Activated naive CD8-positive, alpha-beta T cell treated with anti-CD3 and anti-CD28 coated beads, Interleukin-2, amount 50 U/mL, for 24 hours (primary cell): ENCODE results near the gene ITK.

ENCODE experiments used
- ATAC-seq: fragments of 150-1000 bp; cut with Tn5 transposase; one replicate; pipeline ENCODE4 v1.10.0; 2021
- DNase-seq: peaks from one replicate; pipeline ENCODE4 v3.0.0; 2021
- H3K27ac Mint-ChIP-seq: one replicate; pipeline ENCODE4 v1.8.0; 2021; ENCODE audit warnings: mild to moderate bottlenecking, mixed read lengths
- H3K27me3 Mint-ChIP-seq: one replicate; pipeline ENCODE4 v1.8.0; 2021; ENCODE audit warnings: mixed read lengths
- H3K36me3 Mint-ChIP-seq: one replicate; pipeline ENCODE4 v1.8.0; 2021; ENCODE audit warnings: low read depth, mixed read lengths
- H3K4me1 Mint-ChIP-seq: one replicate; pipeline ENCODE4 v1.8.0; 2021; ENCODE audit warnings: mixed read lengths
- H3K4me3 Mint-ChIP-seq: one replicate; pipeline ENCODE4 v1.8.0; 2021; ENCODE audit warnings: mild to moderate bottlenecking, moderate library complexity, mixed read lengths
- H3K9me3 Mint-ChIP-seq: one replicate; pipeline ENCODE4 v1.8.0; 2021; ENCODE audit warnings: mixed read lengths

Gene ITK

DNA sequence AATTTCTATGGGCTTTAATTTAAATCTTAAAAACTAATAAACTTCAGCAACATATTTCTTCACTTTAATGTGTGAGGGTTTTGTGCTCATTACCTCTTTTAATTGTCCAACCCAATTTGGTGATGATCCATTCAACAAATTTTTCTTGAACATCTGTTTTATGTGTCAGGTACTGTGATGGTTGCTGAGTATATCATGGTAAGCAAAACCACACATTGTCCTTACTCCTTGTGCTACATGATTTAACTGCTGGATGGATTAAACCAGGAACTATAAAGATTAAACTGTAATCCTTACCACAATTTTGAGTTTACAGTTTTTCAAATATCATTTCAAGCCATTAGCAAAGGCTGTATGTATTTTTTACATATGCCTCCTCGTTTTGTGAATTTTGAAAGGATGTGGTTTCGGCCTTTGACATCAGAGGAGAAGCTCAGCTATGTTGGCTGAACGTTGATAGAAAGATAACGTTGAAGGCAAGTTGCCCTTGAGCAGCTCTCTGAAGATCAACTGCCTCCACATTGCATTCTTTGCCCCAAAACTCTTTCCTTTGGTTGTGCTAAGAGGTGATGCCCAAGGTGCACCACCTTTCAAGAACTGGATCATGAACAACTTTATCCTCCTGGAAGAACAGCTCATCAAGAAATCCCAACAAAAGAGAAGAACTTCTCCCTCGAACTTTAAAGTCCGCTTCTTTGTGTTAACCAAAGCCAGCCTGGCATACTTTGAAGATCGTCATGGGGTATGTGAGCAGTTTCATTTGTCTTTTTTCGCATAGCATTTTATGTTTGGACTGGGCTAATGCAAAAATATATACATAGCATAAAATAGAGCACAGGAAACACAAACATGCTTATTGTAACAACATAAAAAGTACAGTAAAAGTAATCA lies at the start of gene ITK:
Gene ITK, plus strand, starts transcription at position 467 of the 891 bp plus-strand sequence. Its CDS starts 138 bp downstream, at position 605.
- DNase-seq (peak; percentile 45), ATAC-seq (peak; percentile 58)
- H3K4me1 Mint-ChIP-seq = peaks cover 48% of the 10 kb centered on the region
- no peaks in the 10 kb centered on the region for H3K27me3 Mint-ChIP-seq
- no peaks in the 10 kb centered on the region for H3K9me3 Mint-ChIP-seq
- peaks cover 52% of the 10 kb centered on the region for H3K36me3 Mint-ChIP-seq
- peak within 1 kb of the TSS; percentile 89 for H3K4me3 Mint-ChIP-seq
- H3K27ac Mint-ChIP-seq = peak within 1 kb of the TSS; percentile 94

DNA sequence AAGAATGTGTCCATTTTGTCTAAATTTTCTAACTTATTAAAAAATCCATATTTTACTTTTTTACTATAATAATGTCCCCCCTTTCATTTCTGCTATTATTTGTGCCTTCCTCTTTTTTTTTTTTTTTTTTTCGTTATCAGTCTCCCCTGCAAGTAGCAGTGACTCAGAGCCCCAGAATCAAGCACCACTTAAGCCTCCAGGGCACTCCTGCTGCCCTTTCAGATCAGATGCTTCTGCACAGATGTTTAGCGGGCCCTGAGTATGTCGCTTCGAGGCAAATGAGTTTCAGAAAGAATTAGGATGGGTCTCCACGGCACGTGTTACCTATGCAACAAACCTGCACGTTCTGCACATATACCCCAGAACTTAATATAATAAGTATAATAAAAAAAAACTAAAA lies 49.7 kb upstream of the ITK start:
- H3K27ac Mint-ChIP-seq = no peak overlapping the region

DNA sequence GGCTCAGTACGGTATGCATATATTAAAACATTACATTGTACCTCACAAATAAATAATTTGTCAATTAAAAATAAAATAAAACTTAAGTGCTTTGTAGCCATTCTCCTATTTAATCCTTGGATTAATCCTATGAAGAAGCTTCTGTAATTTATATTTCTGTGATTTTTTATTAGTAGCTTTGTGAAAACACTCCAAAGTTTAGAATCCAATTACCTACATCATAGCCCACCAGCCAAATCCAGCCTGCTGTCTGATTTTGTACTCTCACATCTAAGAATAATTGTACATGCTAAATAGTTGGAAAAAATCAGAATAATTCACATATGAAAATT lies 48.4 kb upstream of the ITK start:
- Mint-ChIP-seq H3K27me3 (no peaks in the 10 kb centered on the region), H3K36me3 (peaks cover 9% of the 10 kb centered on the region), H3K4me1 (peaks cover 31% of the 10 kb centered on the region), H3K4me3 (no peak overlapping the region), H3K27ac (no peak overlapping the region), H3K9me3 (no peaks in the 10 kb centered on the region)
- DNase-seq (no peak), ATAC-seq (no peak)

More for the DNA sequence above, 49.7 kb upstream of the ITK start:
- H3K9me3 Mint-ChIP-seq = no peaks in the 10 kb centered on the region
- no peak overlapping the region for H3K4me3 Mint-ChIP-seq
- peaks cover 5% of the 10 kb centered on the region for H3K36me3 Mint-ChIP-seq
- H3K4me1 Mint-ChIP-seq = peaks cover 27% of the 10 kb centered on the region
- DNase-seq = no peak
- peak; percentile 34 for ATAC-seq
- H3K27me3 Mint-ChIP-seq = no peaks in the 10 kb centered on the region

DNA sequence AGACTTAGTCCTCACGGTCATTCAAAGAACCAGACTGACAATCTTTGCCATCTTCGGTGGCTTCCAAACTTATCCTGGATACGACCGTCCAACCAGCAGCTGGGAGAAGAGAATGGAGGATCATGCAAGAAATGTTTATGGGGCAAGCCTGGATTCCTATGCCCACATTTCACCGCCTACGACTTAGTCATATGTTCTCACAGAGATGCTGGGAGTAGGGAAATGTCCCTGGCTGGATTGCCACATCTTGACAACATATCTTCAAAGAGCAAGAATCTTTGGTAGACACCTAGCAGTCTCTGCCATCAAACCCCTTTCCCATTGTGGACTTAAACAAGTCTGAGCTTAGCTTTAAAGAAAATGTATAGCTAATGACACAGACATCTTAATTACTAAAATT lies 42.9 kb upstream of the ITK start:
- DNase-seq (no peak), ATAC-seq (no peak)
- H3K27me3 Mint-ChIP-seq = no peaks in the 10 kb centered on the region
- no peak overlapping the region for H3K4me3 Mint-ChIP-seq
- peaks cover 3% of the 10 kb centered on the region for H3K9me3 Mint-ChIP-seq
- H3K27ac Mint-ChIP-seq = no peak overlapping the region
- H3K4me1 Mint-ChIP-seq = peaks cover 60% of the 10 kb centered on the region
- H3K36me3 Mint-ChIP-seq = peaks cover 54% of the 10 kb centered on the region

DNA sequence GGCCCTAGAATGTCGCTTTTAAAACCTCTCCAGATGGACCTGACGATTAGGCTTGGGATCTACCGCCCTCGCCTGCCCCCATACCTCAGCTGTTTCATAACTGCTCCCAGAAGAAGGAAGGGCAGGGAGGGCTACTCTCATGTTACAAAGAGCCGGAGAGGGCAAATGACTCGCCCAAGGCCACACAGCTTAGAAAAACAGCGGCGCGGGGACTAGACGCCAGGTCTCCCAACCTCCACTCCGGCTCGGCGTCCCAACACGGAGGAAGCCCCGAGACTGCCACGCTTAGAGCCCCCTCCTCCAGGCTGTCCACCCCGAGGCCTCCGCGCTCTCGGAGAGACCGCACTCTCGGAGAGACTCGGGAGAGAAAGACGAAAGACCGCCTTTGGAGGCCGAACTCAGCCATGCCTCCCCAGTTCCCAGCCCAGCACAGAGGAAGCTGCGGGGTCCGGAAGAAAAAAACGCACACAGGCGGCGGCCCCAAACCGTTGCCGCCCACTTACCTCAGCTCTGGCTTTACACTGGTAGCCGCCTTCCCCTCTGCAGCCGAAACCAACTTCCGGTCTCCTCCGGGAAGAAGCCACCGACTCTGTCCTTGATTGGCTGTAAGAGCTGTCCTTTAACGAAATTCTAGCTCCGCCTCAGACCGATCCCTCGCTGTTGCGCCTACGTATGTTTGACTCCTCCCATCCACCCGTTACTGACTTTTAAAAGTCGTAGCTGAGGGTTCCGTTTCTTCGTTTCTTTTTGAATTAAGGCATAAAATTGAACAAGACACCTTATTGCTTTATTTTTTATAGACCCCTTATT lies 38.1 kb upstream of the ITK start, which contains the start of gene MED7:
Gene MED7, minus strand, starts transcription at position 549 of the 810 bp plus-strand sequence. CDS start 3,434 bp downstream, outside the sequence.
- H3K9me3 Mint-ChIP-seq = peaks cover 3% of the 10 kb centered on the region
- H3K4me3 Mint-ChIP-seq = peak within 1 kb of the TSS; percentile 90
- peak; percentile 100 for ATAC-seq
- H3K27me3 Mint-ChIP-seq = no peaks in the 10 kb centered on the region
- DNase-seq = peak; percentile 88
- H3K36me3 Mint-ChIP-seq = peaks cover 43% of the 10 kb centered on the region
- peaks cover 58% of the 10 kb centered on the region for H3K4me1 Mint-ChIP-seq
- peak within 1 kb of the TSS; percentile 93 for H3K27ac Mint-ChIP-seq

DNA sequence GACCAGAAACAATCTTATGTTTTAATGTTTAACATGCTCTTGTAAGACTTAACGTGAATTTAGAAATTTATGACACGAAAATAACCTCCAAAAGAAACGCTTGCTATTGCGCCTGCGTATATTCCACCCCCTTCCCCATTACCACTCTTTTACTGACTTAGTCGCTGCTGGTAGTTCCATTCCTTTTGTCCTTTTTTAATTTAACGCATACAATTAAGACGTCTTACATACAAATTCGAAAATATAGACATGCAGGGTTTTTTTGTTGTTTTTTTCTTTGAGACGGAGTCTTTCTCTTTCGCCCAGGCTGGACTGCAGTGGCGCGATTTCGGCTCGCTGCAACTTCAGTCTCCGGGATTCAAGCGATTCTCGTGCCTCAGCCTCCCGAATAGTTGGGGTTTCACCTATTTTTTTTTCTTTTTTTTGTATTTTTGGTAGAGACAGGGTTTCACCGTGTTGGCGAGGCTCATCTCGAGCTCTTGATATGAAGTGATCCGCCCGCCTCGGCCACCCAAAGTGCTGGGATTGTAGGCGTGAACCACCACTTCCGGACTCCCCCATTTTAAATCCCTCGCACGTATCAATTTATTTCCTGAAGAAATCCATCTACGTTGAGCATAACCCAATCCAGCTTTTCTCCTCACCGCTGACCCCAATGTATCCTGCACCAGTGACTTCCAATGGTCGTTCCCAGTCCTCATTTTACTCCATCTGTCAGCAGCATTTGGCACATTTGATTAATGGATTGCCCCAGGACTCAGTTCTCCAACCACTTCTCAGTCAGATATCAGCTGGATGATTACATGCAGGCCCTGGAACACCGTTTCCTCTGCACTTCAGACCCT lies 37.3 kb upstream of the ITK start:
- Mint-ChIP-seq H3K9me3 (peaks cover 3% of the 10 kb centered on the region), H3K4me1 (peaks cover 59% of the 10 kb centered on the region), H3K36me3 (peaks cover 34% of the 10 kb centered on the region), H3K27ac (peak overlapping the region; percentile 93), H3K27me3 (no peaks in the 10 kb centered on the region), H3K4me3 (peak overlapping the region; percentile 90)
- DNase-seq = peak; percentile 65
- ATAC-seq = peak; percentile 47

DNA sequence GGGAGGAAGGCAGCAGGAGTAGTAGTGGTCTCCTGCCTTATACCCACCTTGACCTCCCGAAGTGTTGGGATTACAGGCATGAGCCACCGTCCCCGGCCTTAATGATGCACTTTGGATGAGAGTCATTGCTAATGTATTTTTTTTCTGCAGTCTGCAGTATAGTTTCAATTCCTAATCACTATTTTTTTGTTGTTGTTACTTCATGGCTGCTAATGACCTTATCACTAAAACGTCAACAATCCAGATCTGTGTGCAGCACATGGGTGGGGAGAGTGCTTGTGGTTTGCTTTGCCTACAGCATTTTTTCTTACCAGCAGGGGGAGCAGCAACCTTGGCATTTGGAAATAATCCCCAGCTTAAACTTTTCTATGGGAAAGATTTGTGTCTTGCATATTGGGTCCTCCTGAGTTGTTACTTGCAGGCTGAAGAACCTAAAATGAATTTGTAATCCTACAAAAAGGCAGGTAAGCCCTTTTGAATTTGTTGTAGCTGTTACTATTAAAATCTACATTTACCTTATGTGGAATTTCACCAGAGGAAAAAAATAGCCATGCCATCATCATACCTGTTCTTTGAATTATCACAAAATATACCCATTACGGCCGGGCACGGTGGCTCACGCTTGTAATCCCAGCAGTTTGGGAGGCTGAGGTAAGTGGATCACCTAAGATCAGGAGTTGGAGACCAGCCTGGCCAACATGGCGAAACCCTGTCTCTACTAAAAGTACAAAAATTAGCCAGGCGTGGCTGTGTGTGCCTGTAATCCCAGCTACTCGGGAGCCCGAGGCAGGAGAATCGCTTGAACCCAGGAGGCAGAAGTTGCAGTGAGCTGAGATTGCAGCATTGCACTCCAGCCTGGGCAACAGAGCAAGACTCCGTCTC lies 31.7 kb upstream of the ITK start:
- H3K36me3 Mint-ChIP-seq = no peaks in the 10 kb centered on the region
- H3K9me3 Mint-ChIP-seq = no peaks in the 10 kb centered on the region
- peak overlapping the region; percentile 9 for H3K4me3 Mint-ChIP-seq
- DNase-seq (peak; percentile 85), ATAC-seq (peak; percentile 38)
- peaks cover 63% of the 10 kb centered on the region for H3K4me1 Mint-ChIP-seq
- H3K27me3 Mint-ChIP-seq = no peaks in the 10 kb centered on the region
- peak overlapping the region; percentile 72 for H3K27ac Mint-ChIP-seq

DNA sequence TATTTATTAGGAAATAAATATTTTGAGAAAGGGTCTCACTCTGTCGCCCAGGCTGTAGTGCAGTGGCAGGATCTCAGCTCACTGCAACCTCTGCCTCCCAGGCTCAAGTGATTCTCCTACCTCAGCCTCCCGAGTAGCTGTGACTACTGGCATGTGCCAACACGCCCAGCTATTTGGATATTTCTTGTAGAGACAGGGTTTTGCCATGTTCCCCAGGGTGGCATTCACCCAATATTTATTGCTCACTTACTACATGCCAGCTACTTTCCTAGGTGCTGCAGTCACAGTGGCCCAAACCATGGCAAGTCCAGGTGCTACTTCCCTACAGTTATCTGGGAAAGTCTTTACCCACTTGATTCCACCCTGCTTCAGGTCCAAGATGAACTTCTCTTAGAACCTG lies 29.6 kb upstream of the ITK start:
- no peak for ATAC-seq
- Mint-ChIP-seq H3K9me3 (no peaks in the 10 kb centered on the region), H3K27me3 (no peaks in the 10 kb centered on the region), H3K27ac (peak overlapping the region; percentile 91), H3K4me3 (peak overlapping the region; percentile 39), H3K36me3 (no peaks in the 10 kb centered on the region), H3K4me1 (peaks cover 75% of the 10 kb centered on the region)
- DNase-seq = no peak

DNA sequence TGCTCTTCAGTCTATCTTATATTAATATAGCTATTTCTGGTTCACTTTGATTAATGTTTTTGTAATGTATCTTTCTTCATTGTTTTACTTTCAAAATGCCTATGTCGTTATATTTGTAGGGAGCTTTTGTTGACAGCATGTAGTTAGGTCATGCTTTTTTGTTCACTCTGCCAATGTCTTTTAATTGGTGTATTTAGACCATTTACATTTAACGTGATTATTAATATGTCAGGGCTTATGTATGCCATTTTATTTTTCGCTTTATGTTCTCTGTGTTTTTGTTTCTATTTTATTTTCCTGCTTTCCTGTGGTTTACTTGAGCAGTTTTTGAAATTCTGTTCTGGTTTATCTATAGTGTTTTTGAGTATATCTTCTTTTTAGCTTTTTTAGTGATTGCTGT lies 25.3 kb upstream of the ITK start:
- Mint-ChIP-seq H3K4me1 (peaks cover 90% of the 10 kb centered on the region), H3K27me3 (no peaks in the 10 kb centered on the region), H3K9me3 (no peaks in the 10 kb centered on the region), H3K27ac (peak overlapping the region; percentile 83), H3K4me3 (peak overlapping the region; percentile 75), H3K36me3 (peaks cover 5% of the 10 kb centered on the region)
- ATAC-seq (no peak), DNase-seq (no peak)

DNA sequence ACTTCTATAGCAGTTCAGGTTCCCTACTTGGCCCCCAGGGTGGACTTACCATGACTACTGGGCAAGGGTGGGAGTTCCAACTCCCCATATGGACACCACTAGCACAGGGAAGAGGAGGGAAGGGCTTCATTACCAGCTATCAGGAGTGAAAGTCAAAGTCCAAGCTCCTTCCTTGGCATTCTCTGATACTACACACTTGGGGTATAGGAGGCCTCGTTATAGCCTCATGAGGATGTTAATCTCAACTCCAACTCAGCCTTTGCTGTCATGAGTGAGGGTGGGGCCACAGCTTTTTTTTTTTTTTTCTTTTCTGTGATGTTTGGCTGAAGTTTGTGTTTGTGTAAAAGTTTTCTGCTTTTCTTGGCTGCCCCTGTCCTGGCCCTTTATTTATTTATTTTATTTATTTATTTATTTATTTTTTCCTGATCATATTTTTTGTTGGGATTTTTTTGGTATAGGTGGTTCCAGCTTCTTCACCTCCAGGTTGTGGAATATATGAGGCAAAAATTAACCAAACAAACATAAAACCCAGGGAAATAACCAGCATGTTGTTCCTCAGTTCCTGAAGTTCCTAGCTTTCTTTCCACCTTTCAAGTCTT lies 23.2 kb upstream of the ITK start:
- H3K36me3 Mint-ChIP-seq = peaks cover 5% of the 10 kb centered on the region
- no peaks in the 10 kb centered on the region for H3K9me3 Mint-ChIP-seq
- ATAC-seq (no peak), DNase-seq (no peak)
- H3K27ac Mint-ChIP-seq = peak overlapping the region; percentile 49
- H3K27me3 Mint-ChIP-seq = no peaks in the 10 kb centered on the region
- peak overlapping the region; percentile 6 for H3K4me3 Mint-ChIP-seq
- H3K4me1 Mint-ChIP-seq = peaks cover 84% of the 10 kb centered on the region

DNA sequence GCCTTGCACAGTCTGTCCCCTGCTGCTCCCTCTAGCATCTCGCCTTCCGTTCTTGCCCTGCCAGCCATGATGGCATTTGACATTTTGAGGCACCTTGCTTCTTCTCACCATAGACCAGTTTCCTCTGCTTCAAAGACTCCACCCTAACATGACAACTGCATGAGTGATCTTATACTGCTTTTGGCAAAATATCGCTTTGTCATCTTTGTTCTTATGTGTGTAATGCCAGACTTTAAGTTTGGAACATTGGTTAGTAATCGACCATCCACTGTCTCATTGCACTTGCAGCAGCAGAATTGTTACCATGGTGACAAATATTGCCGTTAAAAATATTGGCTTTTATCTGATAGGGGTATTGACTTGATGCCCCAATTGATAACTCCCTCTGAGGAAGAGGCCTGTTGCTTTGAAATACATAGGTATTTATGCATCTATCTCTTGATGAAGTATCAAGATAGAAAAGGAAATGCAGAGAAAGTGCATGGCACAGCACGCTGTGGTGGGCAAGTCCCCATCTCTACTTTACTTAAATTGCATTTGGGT lies 21.4 kb upstream of the ITK start:
- Mint-ChIP-seq H3K36me3 (peaks cover 5% of the 10 kb centered on the region), H3K4me1 (peaks cover 75% of the 10 kb centered on the region), H3K27me3 (no peaks in the 10 kb centered on the region), H3K9me3 (no peaks in the 10 kb centered on the region), H3K27ac (peak overlapping the region; percentile 99), H3K4me3 (peak overlapping the region; percentile 75)
- ATAC-seq (peak; percentile 91), DNase-seq (no peak)

DNA sequence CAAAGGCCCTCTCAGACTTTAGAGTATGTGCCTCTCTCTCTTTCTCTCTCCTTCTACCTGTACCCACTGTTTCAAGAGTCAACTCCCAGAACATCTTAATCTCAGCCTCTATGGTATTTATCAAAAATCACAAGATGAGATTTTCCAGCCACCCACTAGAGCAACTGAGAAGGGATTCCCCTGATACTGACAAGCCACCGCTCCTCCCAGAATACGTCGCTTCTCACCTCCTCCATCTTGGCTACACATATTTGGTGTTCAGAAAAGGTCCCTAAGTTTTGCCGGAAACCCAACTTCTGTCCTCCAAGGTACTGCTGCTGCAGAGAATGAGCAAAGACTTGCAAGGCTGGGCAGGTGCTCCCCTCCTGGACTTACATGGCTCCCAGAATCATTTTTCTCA lies 20.6 kb upstream of the ITK start:
- ATAC-seq (peak; percentile 66), DNase-seq (no peak)
- peaks cover 74% of the 10 kb centered on the region for H3K4me1 Mint-ChIP-seq
- H3K4me3 Mint-ChIP-seq = peak overlapping the region; percentile 75
- H3K27ac Mint-ChIP-seq = peak overlapping the region; percentile 99
- H3K9me3 Mint-ChIP-seq = no peaks in the 10 kb centered on the region
- no peaks in the 10 kb centered on the region for H3K27me3 Mint-ChIP-seq
- peaks cover 5% of the 10 kb centered on the region for H3K36me3 Mint-ChIP-seq

DNA sequence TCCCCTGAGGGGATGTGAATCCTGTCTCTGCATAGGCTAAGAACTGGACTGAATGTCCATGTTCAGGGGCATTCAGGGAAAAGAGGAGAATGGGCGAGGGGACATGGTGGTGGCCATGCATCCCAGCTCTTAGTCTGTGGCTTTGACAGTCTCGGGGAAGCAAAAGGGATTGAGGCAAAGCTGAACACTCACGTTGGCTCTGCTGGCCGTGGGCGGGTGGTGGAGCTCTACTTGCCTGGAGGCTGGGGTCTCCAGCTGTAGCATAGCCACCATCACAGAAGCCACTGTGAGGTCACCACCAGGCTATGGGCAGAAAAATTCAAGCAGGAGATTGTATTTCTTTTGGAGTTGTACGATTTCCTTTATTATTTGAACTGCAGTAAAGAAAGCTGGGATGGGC lies 18.6 kb upstream of the ITK start:
- Mint-ChIP-seq H3K36me3 (peaks cover under 1% of the 10 kb centered on the region), H3K27me3 (no peaks in the 10 kb centered on the region), H3K27ac (no peak overlapping the region), H3K4me1 (peaks cover 77% of the 10 kb centered on the region), H3K4me3 (no peak overlapping the region), H3K9me3 (no peaks in the 10 kb centered on the region)
- DNase-seq = no peak
- no peak for ATAC-seq
